22Rv1 (cell line): ENCODE measurements around the gene RPL22.

Experiments used
- ZFX ChIP-seq: fragments of 450-650 bp; IDR thresholded peaks from 2 replicates; pipeline ENCODE4 v1.6.1; 2017; ENCODE audit warnings: antibody characterized with exemption, borderline replicate concordance
- TF ChIP-seq, protein P1 (sequence below): fragments of 450-650 bp; IDR thresholded peaks from 2 replicates; pipeline ENCODE4 v1.5.1; 2017; ENCODE audit warnings: mild to moderate bottlenecking

DNA sequence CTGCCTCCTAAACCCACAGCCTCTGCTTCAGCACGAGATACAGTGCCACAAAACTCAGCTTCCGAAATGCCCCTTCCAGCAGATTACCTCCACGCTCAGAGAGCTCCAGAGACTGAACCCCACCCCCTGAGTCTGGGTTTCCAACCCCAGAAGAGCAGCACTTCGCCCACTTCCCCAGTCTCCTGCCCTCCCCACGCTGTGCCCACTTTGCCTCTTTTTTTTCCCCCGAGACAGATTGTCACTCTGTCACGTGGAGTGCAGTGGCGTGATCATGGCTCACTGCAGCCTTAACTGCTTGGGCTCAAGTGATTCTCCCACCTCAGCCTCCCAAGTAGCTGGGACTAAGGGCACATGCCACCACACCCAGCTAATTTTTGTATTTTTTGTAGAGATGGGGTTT is 26.3 kb upstream of the RPL22 start:
- TF ChIP-seq, protein P1, sequence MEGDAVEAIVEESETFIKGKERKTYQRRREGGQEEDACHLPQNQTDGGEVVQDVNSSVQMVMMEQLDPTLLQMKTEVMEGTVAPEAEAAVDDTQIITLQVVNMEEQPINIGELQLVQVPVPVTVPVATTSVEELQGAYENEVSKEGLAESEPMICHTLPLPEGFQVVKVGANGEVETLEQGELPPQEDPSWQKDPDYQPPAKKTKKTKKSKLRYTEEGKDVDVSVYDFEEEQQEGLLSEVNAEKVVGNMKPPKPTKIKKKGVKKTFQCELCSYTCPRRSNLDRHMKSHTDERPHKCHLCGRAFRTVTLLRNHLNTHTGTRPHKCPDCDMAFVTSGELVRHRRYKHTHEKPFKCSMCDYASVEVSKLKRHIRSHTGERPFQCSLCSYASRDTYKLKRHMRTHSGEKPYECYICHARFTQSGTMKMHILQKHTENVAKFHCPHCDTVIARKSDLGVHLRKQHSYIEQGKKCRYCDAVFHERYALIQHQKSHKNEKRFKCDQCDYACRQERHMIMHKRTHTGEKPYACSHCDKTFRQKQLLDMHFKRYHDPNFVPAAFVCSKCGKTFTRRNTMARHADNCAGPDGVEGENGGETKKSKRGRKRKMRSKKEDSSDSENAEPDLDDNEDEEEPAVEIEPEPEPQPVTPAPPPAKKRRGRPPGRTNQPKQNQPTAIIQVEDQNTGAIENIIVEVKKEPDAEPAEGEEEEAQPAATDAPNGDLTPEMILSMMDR: no peak
- TF ChIP-seq ZFX: no peak
